MM.1S (cell line): ENCODE results near the gene RPTN.

Experiments used
- DNase-seq: peaks from one replicate; pipeline ENCODE4 v3.0.0-alpha.2; 2015
- H2AFZ ChIP-seq: fragments of 300-600 bp; sonication (generic); 2 replicates; pipeline ENCODE4 v1.6.0; 2016; ENCODE audit warnings: antibody characterized with exemption, low read length
- H3F3A ChIP-seq: fragments of 300-600 bp; sonication (generic); 2 replicates; pipeline ENCODE4 v1.6.1; 2016; ENCODE audit warnings: mild to moderate bottlenecking, antibody characterized with exemption, low read length, moderate library complexity, mixed read lengths; ENCODE audit not compliant: insufficient read depth
- H3K27ac ChIP-seq: fragments of 300-600 bp; sonication (generic); 2 replicates; pipeline ENCODE4 v1.5.1; 2016; ENCODE audit warnings: mild to moderate bottlenecking, low read length
- H3K27me3 ChIP-seq: fragments of 300-600 bp; sonication (generic); replicated peaks from 2 replicates; pipeline ENCODE4 v1.6.0; 2016; ENCODE audit warnings: low read length; ENCODE audit not compliant: insufficient read depth
- H3K36me3 ChIP-seq: fragments of 300-600 bp; sonication (generic); replicated peaks from 2 replicates; pipeline ENCODE4 v1.6.1; 2016; ENCODE audit warnings: mild to moderate bottlenecking, low read length, mixed read lengths; ENCODE audit not compliant: insufficient read depth
- H3K4me1 ChIP-seq: fragments of 300-600 bp; sonication (generic); 2 replicates; pipeline ENCODE4 v1.6.1; 2016; ENCODE audit warnings: low read length, mixed read lengths
- H3K4me2 ChIP-seq: fragments of 300-600 bp; sonication (generic); 2 replicates; pipeline ENCODE4 v1.6.0; 2016; ENCODE audit warnings: low read depth, low read length
- H3K4me3 ChIP-seq: fragments of 300-600 bp; sonication (generic); 2 replicates; pipeline ENCODE4 v1.5.1; 2016; ENCODE audit warnings: low read length, mixed read lengths
- H3K79me2 ChIP-seq: fragments of 300-600 bp; sonication (generic); 2 replicates; pipeline ENCODE4 v1.6.1; 2016; ENCODE audit warnings: mixed run types, low read length, mixed read lengths
- H3K9ac ChIP-seq: fragments of 300-600 bp; sonication (generic); 2 replicates; pipeline ENCODE4 v1.6.1; 2016; ENCODE audit warnings: low read length, mixed read lengths
- H3K9me2 ChIP-seq: fragments of 300-600 bp; sonication (generic); replicated peaks from 2 replicates; pipeline ENCODE4 v1.6.1; 2016; ENCODE audit warnings: mild to moderate bottlenecking, low read length, mixed read lengths; ENCODE audit not compliant: insufficient read depth
- H3K9me3 ChIP-seq: fragments of 300-600 bp; sonication (generic); replicated peaks from 2 replicates; pipeline ENCODE4 v1.6.1; 2016; ENCODE audit warnings: mild to moderate bottlenecking, low read length, mixed read lengths; ENCODE audit not compliant: insufficient read depth
- H4K20me1 ChIP-seq: fragments of 300-600 bp; sonication (generic); 2 replicates; pipeline ENCODE4 v1.6.1; 2016; ENCODE audit warnings: mild to moderate bottlenecking, low read length, moderate library complexity, mixed read lengths; ENCODE audit not compliant: insufficient read depth
- CTCF ChIP-seq: fragments of 300-600 bp; sonication (generic); IDR thresholded peaks from 2 replicates; pipeline ENCODE4 v1.5.1; 2016; ENCODE audit warnings: antibody characterized with exemption, low read length, mixed read lengths
- EZH2 ChIP-seq: fragments of 300-600 bp; sonication (generic); optimal IDR thresholded peaks from 2 replicates; pipeline ENCODE3; 2017; ENCODE audit warnings: low read depth, mild to moderate bottlenecking, antibody characterized with exemption, low read length, mixed read lengths
- EZH2phosphoT487 ChIP-seq: fragments of 300-600 bp; sonication (generic); IDR thresholded peaks from 2 replicates; pipeline ENCODE4 v1.6.1; 2018; ENCODE audit warnings: antibody characterized with exemption, low read length

Gene RPTN

DNA sequence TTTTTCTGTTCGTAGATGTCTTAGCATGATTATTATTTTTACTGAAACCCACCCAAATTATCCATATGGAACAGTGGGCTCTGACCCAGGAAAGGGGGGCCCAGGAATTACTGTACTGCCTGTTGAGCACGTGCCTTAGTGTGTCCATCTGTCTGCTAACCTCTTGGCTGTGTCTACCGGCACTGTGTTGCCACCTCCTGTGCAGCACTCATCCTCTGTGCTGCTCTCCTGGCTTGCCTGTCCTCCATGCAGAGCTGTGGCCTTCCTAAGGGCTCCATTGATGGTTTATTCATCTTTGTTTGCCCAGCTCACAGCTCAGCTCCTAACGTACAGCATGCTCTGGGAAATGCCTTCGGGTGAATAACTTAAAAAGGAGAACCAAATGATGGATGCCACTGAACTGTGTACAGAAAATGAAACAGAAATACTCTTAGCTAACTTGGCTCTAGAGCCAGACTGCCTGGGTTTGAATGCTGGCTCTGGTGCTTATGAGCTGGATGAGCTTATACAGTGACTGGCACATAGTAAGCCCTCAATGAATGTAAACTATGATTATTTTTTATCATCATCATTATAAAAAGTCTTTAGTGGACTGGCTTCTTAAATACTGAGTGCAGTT is 11.4 kb upstream of the RPTN start:
- Histone ChIP-seq H3K9me3 (no peaks in the 10 kb centered on the region), H3K79me2 (no peaks in the 10 kb centered on the region), H3K9ac (no peak overlapping the region), H3K36me3 (no peaks in the 10 kb centered on the region), H3K27me3 (no peaks in the 10 kb centered on the region), H3K27ac (peak overlapping the region; percentile 42; the same call in 1 of the 2 replicates), H3K4me2 (peak overlapping the region; percentile 61), H4K20me1 (no peaks in the 10 kb centered on the region), H3K4me3 (peak overlapping the region; percentile 1; the same call in 1 of the 2 replicates), H3F3A (peaks cover 18% of the 10 kb centered on the region), H3K9me2 (no peaks in the 10 kb centered on the region), H2AFZ (peak overlapping the region; percentile 64), H3K4me1 (peaks cover 41% of the 10 kb centered on the region)
- DNase-seq, result peak; percentile 59
- no peak for TF ChIP-seq CTCF
- no peak for TF ChIP-seq EZH2phosphoT487
- no peak for TF ChIP-seq EZH2

DNA sequence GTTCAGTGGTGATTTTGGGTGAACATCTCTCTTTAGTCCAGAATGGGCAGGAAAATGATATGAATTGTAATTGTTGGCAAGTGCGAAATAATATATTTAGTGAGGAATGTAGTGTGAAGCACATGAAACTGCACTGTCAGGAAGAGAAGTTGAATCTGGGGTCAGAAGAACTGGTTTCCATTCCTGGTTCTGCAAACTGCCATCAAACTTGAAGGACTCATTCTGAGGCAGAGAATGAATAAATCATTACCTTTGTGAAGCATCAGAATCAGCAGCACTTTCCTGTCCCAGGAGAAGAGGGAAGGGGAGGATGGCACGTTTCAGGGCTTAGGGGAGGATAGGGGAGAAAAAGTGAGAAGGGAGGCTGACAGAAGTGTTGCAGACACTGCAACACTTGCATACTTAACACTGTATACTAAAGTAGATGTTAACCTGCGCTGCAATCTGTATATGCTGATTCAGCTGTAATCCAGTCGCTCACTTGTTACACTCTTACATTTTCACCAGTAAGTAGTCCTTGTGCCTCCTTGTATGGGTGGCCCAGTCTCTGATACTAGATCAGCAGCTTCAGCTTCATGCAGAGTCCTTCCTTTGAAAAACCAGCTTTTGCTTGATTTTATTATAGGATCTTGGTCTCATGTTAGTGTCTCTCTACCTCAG is 10.5 kb upstream of the RPTN start:
- H4K20me1 ChIP-seq, result no peaks in the 10 kb centered on the region
- peaks cover 18% of the 10 kb centered on the region for H3F3A ChIP-seq
- no peaks in the 10 kb centered on the region for H3K9me3 ChIP-seq
- peak overlapping the region; percentile 61 for H3K4me2 ChIP-seq
- no peaks in the 10 kb centered on the region for H3K27me3 ChIP-seq
- peak overlapping the region; percentile 1; the same call in 1 of the 2 replicates for H3K4me3 ChIP-seq
- H3K79me2 ChIP-seq, result no peaks in the 10 kb centered on the region
- H3K9me2 ChIP-seq, result no peaks in the 10 kb centered on the region
- peak; percentile 80 for DNase-seq
- H3K9ac ChIP-seq, result no peak overlapping the region
- H3K27ac ChIP-seq, result peak overlapping the region; percentile 42; the same call in 1 of the 2 replicates
- peak overlapping the region; percentile 64; the same call in 1 of the 2 replicates for H2AFZ ChIP-seq
- peaks cover 48% of the 10 kb centered on the region for H3K4me1 ChIP-seq
- H3K36me3 ChIP-seq, result no peaks in the 10 kb centered on the region
- TF ChIP-seq EZH2 (no peak), CTCF (no peak), EZH2phosphoT487 (no peak)

GRCh38 chr1:152168535-152168868 is 9.5 kb upstream of the RPTN start:
- no peak overlapping the region for H2AFZ ChIP-seq
- H3K4me1 ChIP-seq, result peaks cover 50% of the 10 kb centered on the region
- H3K4me3 ChIP-seq, result no peak overlapping the region
- no peaks in the 10 kb centered on the region for H3K79me2 ChIP-seq
- TF ChIP-seq EZH2, result no peak
- no peak for TF ChIP-seq EZH2phosphoT487
- TF ChIP-seq CTCF, result no peak
- H3K36me3 ChIP-seq, result no peaks in the 10 kb centered on the region
- H3K27me3 ChIP-seq, result no peaks in the 10 kb centered on the region
- H3K9me3 ChIP-seq, result no peaks in the 10 kb centered on the region
- peaks cover 18% of the 10 kb centered on the region for H3F3A ChIP-seq
- H3K9ac ChIP-seq, result no peak overlapping the region
- H3K9me2 ChIP-seq, result no peaks in the 10 kb centered on the region
- DNase-seq, result no peak
- H3K27ac ChIP-seq, result no peak overlapping the region
- H4K20me1 ChIP-seq, result no peaks in the 10 kb centered on the region
- no peak overlapping the region for H3K4me2 ChIP-seq
